ENCODE results near the gene HAPSTR1.
"Not testable (repeated sequence)": the region's sequence is repeated elsewhere in the genome, so short reads cannot be mapped to it uniquely, and the experiment has no call there.

The HAPSTR1 gene

GRCh38 chr16:9072806-9073341 is 18.6 kb upstream of the HAPSTR1 start:
- DNase-seq: peak in 1 of 5 experiments; percentile 33

- DNase-seq: no peak
Measured at GRCh38 chr16:9075299-9076071, 16.0 kb upstream of the HAPSTR1 start.

- no peak for DNase-seq
Measured at GRCh38 chr16:9077091-9077809, 14.2 kb upstream of the HAPSTR1 start.

- peak in 2 of 5 experiments; percentile 50 to 94 for DNase-seq
Measured at GRCh38 chr16:9078467-9079429, 12.7 kb upstream of the HAPSTR1 start.

- DNase-seq: no peak
Measured at GRCh38 chr16:9079430-9079812, 12.0 kb upstream of the HAPSTR1 start.

GRCh38 chr16:9081158-9081557 is 10.3 kb upstream of the HAPSTR1 start:
- no peak for DNase-seq

GRCh38 chr16:9081843-9082242 is 9.6 kb upstream of the HAPSTR1 start:
- peak in 1 of 5 experiments; percentile 44 for DNase-seq

- peak in 1 of 5 experiments; percentile 85 for DNase-seq
Measured at GRCh38 chr16:9082422-9082821, 9.0 kb upstream of the HAPSTR1 start.

- not testable (repeated sequence) for DNase-seq
Measured at GRCh38 chr16:9087733-9088132, 3.7 kb upstream of the HAPSTR1 start.

- no peak for DNase-seq
Measured at GRCh38 chr16:9088848-9089247, 2.6 kb upstream of the HAPSTR1 start.

- no peak for DNase-seq
Measured at GRCh38 chr16:9089660-9090059, 1.8 kb upstream of the HAPSTR1 start.

GRCh38 chr16:9090101-9090959 is 1.1 kb upstream of the HAPSTR1 start:
- DNase-seq: peak; percentile 10 to 52 (median 35)

GRCh38 chr16:9091867-9092281 is 430 bp downstream of the HAPSTR1 start:
- peak; percentile 22 to 69 (median 33) for DNase-seq

- DNase-seq: peak; percentile 33 to 55 (median 53)
Measured at GRCh38 chr16:9092282-9092977, 986 bp downstream of the HAPSTR1 start.

GRCh38 chr16:9092978-9093344 is 1.5 kb downstream of the HAPSTR1 start:
- DNase-seq: peak in 3 of 5 experiments; percentile 12 to 49 (median 22)

GRCh38 chr16:9094011-9094846 is 2.8 kb downstream of the HAPSTR1 start:
- DNase-seq: peak in 1 of 5 experiments; percentile 39

- DNase-seq: no peak
Measured at GRCh38 chr16:9095171-9095570, 3.7 kb downstream of the HAPSTR1 start.

GRCh38 chr16:9095656-9096397 is 4.4 kb downstream of the HAPSTR1 start:
- DNase-seq: no peak

GRCh38 chr16:9096416-9096952 is 5.0 kb downstream of the HAPSTR1 start:
- DNase-seq: no peak

All from T-helper 2 cell (primary cell).